TTC549 (cell line): ENCODE data around the gene SESTD1.
A peak's percentile ranks its signal among the peaks of the same experiment; 100 is the strongest.

Experiments used
- FAIRE-seq: peaks from 2 replicates; lab custom pipeline; 2012; peaks lifted over from hg19 to GRCh38; lab: Jason Lieb, UNC

Gene SESTD1

GRCh38 chr2:179191110-179191509 lies 73.5 kb downstream of the SESTD1 start:
- FAIRE-seq = no peak

DNA sequence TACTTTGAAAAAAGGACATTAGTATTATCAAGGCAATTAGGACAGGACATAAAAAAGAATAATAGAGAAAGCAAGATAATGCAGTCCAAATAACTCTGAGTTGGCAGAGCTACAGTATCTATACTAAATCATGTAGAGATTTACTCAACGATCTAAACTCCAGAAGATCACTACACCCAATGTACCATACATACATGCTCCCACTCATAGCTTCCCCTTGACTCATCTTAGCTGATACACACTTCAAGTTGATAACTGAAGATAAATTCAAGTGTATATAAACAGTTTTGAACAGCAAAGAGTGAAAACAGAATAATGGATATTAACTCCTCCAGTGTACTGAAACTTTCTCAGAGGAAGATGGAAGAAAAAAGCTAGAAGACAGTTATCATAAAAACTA lies 78.5 kb downstream of the SESTD1 start:
- no peak for FAIRE-seq

DNA sequence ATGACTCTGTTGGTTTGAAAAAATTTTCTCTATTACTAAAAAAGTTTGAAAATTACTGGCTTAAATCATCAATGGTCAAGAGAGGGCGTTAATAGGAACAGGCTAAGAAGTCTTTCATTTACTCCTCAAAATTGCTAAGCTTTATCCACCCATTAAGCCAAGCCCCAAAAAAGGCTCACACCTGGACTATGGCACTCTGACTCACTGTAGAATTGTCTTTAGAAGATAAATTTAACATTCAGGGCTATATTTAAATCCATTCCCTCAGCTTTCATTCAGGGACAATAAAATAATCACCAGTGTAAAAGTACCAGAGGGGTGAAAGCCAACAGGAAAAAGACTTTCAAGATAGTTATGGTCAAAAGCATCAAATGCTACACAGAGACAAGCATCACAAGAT lies 80.0 kb downstream of the SESTD1 start:
- FAIRE-seq = no peak

DNA sequence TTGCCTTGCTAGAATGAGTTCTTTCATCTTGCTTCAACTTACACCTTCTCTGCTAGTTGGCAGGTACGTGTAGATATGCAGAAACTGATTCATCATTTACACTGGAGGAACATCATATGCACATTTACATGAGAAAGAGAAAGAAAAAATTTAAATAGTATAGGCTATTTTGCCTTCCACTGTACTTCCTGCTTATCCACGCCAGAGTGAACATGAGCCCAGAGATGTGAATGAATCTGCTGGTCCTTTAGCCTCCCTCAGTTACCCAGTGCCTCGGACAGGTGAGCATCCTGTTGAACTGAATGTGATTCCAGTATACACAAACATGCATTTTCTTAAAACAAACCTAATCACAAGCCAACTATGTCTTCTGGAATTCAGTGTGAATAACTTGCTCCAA lies 83.6 kb downstream of the SESTD1 start:
- FAIRE-seq = no peak

DNA sequence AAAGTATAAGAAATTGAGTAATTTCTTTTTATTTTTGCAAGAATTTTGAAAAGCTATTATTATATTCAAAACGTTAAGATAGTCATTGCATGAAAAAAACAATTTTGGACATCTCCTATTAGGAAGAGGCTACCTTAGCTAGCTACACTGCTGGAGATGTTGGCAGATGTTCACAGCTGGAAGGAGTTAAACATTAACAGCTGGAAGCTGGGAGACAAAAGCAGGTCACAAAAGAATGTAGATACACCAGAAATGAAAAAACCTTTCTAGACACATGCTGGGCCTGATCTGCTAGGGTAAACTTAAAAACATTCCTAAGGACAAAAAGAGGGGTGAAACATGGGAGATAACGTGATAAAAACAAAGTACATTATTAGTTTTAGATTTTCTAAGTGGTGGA lies 84.4 kb downstream of the SESTD1 start:
- FAIRE-seq = no peak

- no peak for FAIRE-seq
These were observed 84.9 kb downstream of the SESTD1 start for GRCh38 chr2:179179719-179180118.

DNA sequence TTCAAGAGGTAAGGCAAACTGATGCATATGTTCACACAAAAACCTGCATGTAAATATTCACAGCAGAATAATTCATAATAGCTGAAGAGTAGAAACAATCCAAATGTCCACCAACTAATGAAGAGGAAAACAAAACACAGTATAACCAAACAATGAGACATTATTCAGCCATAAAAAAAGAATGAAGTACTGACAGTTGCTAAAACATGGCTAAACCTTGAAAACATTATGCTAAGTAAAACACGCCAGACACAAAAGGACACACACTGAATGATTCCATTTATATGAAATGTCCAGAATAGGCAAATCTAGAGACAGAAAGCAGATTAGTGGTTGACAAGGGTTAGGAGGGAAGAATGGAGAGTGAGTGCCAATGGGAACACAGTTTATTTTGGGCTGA lies 86.9 kb downstream of the SESTD1 start:
- FAIRE-seq = no peak

DNA sequence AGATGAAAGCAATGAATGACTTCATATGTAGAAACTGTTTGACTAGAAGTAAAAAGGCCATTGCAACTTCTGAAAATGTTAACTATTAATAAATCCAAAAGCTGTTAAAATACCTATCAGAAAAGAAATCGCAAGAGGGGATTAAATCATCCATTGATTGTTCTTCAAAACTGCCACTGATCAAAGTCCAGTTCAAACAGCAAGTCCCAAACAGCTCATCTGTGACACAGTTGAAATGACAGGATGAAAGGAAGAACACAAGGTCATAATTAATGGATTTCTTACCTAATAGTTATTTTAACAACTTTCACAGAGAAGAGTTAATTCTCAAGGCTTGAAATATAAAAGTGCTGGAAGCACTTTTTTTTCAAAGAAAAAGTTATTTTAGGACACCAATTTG lies 90.4 kb downstream of the SESTD1 start:
- no peak for FAIRE-seq

DNA sequence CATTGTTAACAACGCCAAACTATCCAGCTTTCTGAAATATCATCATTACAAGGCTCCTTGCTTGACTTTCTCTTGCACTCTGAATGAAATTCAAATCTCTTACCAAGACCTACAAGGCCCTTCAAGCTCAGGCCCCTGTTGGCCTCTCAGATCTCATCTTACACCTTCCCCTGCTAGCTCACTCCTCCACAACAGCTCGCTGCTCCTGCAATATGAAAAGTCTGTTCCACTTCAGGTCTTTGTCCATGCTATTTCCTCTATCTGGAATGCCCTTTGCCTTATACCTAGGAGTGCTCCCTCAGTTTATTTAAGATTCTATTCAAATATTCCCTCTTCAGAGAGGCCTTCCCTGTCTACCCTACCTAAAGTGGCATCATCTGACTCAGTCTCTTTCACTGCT lies 91.7 kb downstream of the SESTD1 start:
- no peak for FAIRE-seq

- no peak for FAIRE-seq
These were observed 93.3 kb downstream of the SESTD1 start for GRCh38 chr2:179171371-179171770.

- no peak for FAIRE-seq
These were observed 93.7 kb downstream of the SESTD1 start for GRCh38 chr2:179170901-179171300.

DNA sequence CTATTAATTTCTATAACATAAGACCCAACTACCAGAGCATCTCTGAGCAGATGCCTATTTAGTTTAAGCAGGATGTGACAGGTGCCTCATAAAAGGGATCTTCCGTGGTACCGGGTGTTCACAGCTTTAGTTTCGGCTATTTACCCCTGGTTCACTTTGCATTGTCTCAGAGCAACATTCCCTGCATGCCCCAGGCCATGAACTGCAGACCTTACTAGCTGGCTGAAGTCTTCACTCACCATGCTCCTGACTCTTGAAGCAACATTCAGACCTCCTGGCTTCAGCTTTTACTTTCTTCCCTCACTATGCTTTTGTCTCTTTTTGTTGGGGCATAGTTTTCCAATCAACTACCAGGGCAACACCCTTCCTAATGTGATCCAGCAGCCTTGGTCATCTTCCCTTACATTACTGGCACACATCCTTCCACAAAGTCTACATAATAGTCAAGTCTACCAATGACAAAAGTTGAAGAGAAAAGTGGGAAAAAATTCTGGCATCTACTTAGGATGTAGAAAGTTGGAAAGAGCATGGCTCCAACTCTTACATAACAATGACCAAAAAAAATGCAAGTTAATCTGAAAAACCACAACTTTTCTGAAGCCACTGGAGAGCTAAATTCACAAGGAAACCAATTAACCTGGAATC lies 99.2 kb downstream of the SESTD1 start:
- no peak for FAIRE-seq

DNA sequence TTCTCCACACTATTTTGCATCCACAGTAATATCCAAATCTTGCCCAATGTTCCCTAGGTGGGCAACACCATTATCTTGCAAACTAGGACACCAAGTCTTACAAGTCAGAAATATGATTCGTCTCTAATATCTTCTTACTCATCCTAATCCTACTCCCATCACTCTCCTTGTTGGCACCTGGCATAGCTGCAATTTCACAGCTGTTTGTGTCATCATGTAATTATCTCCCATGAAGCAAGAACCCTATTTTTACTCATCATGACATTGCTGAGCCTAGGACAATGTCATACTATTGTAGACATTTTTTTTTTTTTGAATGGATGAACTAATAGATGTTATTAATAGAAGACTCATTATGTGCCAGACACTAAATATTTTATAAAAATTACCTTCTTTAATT lies 123.4 kb downstream of the SESTD1 start:
- FAIRE-seq = no peak

GRCh38 chr2:179140571-179140970 lies 124.1 kb downstream of the SESTD1 start:
- no peak for FAIRE-seq

- no peak for FAIRE-seq
These were observed 125.1 kb downstream of the SESTD1 start for GRCh38 chr2:179139506-179139905.

- FAIRE-seq = no peak
These were observed 127.4 kb downstream of the SESTD1 start for GRCh38 chr2:179137200-179137759.

DNA sequence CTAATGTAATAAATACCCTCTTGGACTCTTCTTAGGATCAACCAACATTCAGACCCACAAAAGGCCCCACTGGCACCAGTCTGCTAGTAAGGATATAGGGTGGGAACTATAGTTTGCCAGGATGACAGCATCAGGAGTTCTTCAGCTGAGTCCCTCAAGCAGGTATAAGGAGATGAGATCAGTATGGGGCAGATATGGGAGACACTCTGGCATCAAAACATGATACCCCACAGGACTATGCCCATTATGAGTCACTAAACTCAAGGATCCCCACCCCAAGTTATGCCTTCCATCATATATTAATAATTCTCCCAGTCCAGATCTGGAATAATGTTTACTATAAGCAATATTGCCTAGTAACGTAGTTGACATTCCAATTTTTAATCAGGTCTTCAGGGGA lies 131.6 kb downstream of the SESTD1 start:
- FAIRE-seq = no peak

DNA sequence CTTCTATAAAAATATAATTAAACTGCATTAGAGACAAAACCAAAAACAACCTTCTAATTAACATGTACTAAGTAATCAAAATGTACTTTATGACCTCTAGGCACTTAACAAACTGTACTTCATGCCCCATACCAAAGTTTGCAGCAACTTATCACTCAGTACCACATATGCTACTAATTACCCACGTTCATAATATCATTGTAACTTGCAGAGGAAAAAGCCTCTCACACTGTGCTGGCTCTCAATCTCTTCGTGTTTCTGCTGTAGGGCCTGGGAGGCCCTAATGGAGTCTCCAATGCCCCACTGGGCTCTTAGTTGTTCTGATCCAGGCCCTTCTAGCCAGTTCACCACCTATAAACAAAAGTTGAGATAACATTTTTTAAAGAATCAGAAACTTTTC lies 132.6 kb downstream of the SESTD1 start:
- no peak for FAIRE-seq

GRCh38 chr2:179130560-179130959 lies 134.1 kb downstream of the SESTD1 start:
- FAIRE-seq = no peak

DNA sequence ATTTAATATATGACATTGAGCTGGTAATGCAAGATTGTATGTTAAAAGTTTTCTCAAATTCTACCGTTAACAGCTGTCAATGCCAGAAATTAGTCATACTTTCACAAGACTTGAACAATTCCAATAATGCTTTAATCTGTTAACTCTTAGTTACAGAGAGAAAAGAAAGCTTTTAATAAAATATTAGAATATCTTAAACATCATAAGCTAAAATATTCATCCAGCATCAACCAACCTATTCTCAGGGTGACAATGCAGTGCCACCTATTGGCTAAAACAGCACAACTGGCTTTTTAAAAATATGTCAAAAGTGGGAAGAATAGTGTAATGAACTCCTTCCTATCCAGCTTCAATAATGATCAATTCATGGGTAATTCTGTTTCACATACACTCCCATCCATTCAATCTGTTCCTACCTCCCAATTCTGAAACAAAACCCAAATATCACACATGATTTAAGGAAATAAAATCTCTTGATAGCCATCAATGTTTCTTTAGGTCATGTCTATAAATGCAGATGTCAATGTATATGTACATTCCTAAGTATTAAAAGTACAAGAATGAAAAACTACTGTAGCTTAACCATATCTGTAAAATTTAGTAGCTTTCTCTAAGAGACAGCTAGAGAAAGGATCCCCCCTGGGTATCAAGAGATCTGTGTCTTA lies 134.9 kb downstream of the SESTD1 start:
- peak; percentile 57 for FAIRE-seq

DNA sequence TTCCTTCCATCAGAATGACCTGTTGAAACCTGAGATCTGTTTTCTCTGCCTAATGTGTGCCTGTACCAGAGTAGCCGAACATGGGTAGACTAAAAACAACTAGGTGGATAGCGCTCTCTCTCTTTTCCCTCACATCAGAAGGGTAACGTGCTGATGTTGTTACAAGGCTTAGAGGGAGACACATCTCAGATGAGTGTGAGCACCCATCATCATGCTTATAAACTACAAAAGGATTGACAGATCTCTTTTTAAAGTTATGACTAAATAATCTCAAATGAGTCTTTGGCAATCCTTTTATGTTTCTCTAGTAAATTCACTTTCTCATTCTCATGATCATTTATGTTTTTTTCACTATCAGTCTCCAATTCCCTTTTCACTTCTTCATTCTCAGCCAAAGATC lies 139.2 kb downstream of the SESTD1 start:
- FAIRE-seq = no peak

- no peak for FAIRE-seq
These were observed 140.3 kb downstream of the SESTD1 start for GRCh38 chr2:179124282-179124681.

DNA sequence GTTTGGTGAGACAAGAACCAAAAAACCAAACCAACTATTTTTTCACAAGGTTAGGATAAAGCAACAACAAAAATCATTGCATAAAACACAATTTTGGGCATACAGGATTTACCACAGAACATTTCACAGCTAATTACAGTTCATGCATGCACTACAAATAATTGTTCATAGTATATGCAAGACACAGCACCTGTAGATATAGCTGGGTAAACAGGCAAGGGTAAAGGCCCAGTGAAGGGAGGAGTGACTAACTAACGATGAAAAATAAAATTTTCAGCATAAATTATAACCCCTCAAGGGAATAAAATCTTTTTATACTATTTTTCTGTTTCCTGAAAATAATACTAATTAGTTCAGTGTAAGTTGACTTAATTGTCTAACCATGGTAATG lies 141.4 kb downstream of the SESTD1 start:
- no peak for FAIRE-seq

DNA sequence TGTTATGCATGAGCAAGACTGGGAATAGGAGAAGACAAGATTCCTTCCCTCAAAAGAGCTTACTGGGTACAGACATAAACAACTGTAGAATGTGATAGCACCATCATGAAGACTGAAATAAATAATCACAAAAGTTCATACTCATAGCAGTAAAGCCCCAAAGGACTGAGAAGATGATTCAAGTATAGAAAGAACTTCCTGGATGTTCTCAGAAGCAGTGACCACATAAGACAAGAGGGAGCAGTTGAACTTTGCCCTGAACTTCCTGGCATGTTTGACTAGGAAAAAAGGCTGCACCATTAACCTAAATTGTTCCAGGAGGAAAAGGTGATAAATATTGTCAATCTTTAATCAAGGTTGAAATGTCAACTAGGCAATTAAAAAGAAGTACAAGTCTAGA lies 156.9 kb downstream of the SESTD1 start:
- no peak for FAIRE-seq
